Ramos (cell line): ENCODE results near the gene KXD1.
"Not testable (repeated sequence)": the region's sequence is repeated elsewhere in the genome, so short reads cannot be mapped to it uniquely, and the experiment has no call there.

ENCODE experiments used
- in situ Hi-C: fragments of 300-500 bp; cut with MboI; formaldehyde crosslinking; loops from one replicate; pipeline ENCODE4 v1.14.3; 2022; ENCODE audit warnings: low sequenced_read_pairs; ENCODE audit not compliant: unreplicated experiment

Gene KXD1, protein sequence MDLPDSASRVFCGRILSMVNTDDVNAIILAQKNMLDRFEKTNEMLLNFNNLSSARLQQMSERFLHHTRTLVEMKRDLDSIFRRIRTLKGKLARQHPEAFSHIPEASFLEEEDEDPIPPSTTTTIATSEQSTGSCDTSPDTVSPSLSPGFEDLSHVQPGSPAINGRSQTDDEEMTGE

DNA sequence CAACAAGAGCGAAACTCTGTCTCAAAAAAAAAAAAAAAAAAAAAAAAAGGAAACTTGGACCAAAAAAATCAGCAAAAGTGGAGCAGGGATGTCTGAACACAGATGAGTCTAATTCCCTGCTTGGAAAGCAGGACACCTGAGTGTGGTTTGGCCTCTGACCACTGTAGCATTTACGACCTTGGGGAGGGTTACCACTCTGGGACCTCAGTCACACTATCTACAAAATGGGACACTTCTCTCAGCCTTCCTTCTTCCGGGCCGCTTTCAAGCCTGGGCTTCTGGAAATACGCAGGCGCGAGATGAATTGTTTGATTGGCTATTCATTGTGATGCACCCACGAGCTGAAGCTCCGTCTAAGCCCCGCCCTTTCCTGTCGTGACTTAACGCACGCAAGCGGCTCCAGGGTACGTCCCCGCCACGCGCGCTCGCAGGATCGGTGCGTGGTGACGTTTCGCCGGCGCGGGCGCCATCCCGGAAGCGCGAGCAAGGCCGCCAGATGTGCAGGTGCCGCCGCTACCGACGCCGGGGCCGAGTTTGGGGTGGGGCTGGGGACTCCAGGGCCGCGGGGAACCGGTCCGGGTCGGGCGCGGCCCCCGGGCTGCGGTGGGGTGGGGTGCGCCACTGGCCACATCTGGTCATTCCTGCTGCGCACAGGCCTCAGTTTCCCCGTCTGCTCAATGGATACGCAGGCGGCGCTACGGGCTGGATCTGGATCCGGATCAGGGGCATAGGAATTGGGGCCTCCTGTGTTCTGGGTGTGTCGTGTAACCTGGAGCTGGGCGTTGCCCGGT lies at the start of gene KXD1:
KXD1 (plus strand) TSS at position 460 of the 791 bp plus-strand sequence. CDS start 4,187 bp downstream, outside the sequence.
- in situ Hi-C loops, result no loop called here

DNA sequence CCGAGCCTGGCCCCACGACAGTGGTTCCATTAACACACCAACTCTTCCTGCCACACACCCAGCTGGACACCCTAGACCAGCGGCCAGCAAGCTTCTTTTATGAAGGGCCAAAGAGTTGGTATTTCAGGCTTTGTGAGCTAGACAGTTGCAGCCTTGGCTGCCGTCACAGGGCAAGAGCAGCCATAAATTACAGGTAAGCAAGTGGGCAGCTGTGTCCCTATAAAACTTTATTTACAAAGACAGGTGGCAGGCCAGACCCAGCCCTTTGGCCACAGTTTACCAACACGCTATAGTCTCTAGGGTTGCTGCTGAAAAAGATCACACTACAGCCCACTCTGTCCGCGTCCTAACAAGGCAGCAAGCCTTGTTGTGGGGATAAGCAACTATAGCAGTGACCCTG lies 49.1 kb upstream of the KXD1 start:
- in situ Hi-C loops, result no loop called here

DNA sequence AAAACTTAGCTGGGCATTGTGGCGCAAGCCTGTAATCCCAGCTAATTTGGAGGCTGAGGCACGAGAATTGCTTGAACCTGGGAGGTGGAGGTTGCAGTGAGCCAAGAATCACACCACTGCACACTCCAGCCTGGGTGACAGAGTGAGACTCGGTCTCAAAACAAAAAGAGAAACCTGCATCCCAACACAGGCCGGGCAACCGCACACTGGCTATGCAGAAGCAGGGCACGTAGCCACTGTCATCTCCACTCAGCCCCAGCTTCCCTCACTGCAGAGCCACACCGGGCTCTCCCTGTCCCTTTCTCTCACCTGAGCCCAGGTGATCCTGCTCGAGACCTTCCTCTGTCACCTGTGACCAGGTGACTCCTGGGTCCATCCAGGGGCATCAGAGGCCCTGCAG lies 47.5 kb upstream of the KXD1 start:
- in situ Hi-C loops, result no loop called here

DNA sequence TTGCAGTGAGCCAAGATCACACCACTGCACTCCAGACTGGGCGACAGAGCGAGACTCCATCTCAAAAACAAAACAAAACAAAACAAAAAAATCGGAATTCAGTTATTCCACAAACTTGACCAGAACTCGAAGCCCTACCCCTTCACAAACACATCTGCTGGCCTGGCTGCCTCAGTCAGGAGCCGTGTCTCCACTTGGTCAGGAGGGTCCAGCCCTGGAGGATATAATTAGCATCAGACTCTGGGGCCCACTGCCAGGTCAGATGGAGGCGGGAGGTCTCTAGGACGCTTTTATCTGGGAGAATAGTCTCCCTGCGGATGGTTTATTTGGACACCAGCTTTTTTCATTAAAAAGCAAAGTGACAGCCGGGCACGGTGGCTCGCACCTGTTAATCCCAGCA lies 43.8 kb upstream of the KXD1 start:
- in situ Hi-C loops, result no loop called here

DNA sequence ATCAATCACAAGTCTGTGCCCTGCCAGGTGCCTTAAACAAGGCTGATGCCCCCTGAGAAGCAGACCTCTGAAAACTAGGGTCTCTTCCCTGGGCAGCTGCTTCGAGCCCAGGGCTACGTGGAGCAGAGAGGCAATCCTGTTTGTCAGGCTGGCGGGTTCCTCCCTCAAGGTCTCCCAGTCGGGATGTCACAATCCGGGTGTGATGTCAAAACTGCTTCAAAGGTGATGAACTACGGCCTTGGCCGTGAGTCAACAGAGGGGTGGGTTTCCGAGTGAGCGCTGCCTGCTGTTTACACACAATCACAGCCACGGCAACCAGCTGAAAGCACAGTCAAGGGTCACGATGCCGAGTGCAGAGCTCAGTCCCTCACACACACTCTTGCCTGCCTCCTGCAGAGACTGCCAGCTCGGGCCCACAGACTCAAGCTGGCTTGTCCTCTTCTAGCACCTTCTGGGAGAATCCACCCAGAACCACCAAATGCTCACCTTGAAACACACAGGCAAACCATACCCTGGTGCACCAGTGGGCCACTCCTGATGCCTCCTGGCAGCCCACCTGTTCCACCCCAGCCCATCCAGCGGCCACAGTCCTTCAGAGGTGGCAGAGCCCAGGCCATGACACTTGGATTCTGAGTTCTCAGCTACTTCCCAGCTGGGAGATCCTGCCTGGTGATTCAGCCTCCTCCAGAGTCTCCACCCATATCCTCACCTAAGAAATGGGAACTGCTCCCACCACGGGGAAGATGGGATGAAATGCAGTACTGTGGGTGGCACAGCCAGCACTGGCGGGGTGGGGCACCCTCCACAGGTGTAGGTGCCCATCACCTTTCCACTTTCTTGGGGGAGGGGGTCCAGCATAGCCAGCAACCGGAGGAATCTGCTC lies 42.6 kb upstream of the KXD1 start:
- in situ Hi-C loops, result no loop called here

DNA sequence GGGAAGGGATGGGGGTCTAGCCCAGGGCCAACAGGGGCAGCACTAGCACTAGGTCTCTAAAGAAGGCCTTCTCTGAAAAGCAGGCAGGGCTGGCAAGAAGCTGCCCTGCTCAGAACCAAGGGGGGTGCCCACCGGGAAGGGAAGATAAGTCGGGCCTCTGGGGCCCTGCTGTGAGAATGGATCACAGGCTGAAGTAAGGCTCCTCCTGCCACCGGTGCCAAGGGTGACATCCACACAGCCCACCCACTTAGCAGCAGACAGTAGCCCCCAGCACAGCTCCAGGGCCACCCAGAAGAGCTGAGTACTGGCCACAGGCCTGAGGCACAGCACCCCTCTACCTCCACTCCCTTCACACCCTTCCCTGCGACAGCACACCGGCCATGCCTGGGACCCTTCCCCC lies 41.7 kb upstream of the KXD1 start:
- in situ Hi-C loops, result no loop called here

DNA sequence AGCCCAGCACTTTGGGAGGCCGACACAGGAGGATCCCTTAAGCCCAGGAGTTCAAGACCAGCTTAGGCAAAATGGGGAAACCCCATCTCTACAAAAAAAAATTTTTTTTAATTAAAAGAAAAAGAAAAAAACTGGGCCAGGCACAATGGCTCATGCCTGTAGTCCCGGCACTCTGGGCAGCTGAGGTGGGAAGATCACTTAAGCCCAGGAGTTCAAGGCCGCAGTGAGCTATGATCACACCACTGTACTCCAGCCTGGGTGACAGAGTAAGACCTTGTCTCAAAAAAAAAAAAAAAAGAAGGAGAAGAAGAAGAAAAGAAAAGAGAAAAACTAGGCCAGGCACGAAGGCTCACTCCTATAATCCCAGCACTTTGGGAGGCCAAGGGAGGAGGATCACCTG lies 40.1 kb upstream of the KXD1 start:
- in situ Hi-C loops, result no loop called here

DNA sequence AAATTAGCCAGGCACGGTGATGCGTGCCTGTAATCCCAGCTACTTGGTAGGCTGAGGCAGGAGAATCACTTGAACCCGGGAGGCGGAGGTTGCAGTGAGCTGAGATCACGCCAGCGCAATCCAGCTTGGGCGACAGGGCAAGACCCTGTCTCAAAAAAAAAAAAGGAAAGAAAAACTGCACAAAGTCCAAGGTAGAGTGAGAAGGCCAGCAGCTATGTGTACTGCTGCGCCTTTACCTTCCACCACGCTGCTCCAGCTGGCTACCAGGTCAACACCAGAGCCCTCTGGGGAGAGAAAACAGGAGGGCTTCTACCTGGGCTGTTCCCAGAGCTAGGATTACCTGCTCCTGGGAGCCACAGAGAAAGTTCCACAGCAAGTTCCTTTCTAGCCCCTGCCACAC lies 39.0 kb upstream of the KXD1 start:
- in situ Hi-C loops, result no loop called here

DNA sequence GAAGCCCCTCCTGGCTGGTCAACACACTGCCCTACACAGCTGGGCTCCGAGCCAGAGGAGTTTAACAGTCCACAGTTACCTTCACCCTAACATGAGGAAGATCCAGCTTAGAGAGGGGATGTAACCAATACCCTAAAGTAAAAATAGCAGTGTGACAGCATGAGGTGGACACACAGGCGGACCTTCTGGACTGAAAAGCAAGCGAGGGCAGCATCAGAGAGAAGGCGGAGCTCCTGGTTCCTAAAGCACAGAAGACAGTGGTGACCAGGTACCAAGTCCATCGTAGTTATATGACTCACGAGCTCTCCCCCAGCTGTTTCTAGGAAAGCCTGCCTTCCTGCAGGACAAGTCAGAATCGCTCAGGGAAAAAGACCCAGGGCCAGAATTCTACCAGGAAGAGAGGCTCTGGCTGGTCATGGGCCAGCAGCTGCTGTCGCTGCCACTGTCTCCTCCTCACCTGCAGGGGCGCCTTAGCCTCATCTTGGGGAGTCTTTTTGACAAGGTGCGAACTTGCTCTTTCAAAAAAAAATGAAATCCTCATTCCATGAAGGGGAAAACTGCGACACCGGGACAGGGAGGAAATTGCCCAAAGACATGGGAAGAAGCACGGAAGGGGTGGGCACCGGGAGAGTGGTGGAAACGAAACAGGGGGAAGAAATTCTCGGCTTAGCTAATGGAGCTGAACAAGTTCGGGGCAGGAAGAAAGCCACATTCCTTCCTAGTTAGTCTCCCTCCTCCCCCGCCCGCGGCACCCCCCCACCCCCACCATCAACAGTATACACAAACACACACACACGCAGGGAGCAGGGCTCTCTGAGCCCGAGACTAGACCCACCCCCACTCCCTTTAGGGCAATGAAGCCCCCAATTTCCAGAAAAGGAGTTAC lies 37.5 kb upstream of the KXD1 start:
- in situ Hi-C loops, result no loop called here

DNA sequence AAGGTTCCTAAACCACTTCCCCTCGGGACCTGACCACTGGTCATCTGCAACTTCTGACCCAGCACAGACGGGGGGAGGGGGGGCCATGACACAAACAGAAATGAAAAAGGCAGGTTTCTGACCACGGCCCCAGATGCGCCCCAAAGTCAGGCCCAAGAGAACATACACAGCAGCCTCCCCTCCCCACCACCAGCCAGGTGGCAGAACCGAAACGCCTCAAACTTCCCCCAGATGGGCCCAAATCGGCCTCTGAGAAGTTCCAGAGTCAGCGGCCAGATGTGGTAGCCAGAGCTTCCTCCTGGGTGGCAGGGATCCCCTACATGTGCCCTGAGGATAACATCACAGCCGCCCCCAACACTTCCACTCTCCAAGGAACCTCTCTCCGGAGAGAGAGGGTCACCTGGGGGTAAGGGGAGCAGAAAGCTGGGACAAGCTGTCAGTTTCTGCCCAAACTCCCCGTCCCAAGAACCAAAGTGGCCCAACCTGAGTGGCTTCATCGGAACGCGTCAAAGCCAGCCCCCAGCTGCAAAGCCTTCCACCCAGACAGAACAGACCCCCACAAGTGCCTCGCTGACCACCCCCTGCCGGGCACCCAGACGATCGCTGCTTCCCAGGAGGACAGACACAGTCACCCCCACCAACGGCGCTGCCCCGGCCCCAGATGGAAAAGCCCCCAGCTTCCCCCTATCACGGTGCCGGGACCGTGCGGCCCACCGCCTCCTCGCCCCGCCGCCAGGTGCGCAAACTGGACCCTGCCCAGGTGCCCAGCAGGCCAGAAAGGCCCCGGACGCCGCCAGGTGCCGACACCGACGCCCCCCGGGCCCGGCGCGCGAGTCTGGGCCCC lies 36.6 kb upstream of the KXD1 start:
- in situ Hi-C loops, result no loop called here

DNA sequence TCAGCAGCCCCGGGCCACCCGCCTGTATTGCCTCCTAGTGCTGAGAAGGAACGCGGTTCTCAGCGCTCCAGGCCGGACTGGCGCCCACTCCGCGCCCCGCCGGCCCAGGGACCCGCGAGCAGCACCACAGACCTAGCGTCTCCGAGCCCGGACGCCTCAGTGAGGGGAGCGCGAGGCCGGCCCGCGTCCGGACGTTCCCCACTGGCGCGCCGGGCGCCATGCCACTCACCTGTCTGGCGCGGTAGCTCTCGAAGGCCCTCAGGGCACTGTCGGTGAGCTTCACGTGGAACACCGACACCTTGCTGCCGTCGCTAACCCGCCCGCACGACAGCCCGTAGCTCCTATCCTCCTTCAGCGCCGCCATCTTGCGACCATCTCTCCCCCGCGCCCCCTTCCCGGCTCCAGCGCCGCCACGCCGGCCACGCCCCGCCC lies 36.0 kb upstream of the KXD1 start, which contains the start of gene ELL:
ELL (minus strand) TSS at position 379 of the 432 bp plus-strand sequence; CDS start at position 364, 15 bp downstream.
- in situ Hi-C loops, result no loop called here

DNA sequence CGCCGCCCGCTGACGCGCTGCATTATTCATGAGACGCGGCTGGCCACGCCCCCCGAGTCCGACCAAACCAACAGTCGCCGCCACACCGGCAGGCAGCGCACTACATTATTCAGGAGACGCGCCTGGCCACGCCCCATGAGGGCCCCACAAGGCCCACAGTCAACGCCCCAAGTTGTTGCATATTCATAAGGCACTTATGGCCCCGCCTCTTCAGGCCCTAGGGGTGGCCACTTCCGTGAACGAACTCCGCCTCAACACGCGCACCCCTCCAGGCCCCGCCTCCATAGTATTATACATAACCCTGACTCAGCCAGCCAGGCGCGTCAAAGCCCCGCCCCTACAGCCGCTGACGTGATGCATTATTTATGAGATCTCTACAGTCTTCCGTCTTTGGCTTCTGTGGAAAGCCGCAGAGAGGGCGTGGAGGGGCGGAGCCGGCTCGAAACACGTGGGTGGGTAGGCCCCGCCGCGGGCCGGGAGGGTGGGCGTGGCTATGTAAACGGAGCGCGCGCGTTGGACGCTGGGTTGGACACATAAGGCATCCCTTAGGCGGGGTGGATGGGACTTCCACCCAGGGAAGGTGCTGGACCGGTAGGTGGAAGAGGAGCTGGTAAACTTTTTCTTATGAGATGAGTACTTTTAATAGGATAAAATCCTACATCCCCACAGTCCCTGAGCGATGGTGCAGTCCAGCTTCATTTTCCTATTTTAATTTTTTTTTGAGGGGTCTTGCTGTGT lies 35.4 kb upstream of the KXD1 start:
- in situ Hi-C loops, result no loop called here

DNA sequence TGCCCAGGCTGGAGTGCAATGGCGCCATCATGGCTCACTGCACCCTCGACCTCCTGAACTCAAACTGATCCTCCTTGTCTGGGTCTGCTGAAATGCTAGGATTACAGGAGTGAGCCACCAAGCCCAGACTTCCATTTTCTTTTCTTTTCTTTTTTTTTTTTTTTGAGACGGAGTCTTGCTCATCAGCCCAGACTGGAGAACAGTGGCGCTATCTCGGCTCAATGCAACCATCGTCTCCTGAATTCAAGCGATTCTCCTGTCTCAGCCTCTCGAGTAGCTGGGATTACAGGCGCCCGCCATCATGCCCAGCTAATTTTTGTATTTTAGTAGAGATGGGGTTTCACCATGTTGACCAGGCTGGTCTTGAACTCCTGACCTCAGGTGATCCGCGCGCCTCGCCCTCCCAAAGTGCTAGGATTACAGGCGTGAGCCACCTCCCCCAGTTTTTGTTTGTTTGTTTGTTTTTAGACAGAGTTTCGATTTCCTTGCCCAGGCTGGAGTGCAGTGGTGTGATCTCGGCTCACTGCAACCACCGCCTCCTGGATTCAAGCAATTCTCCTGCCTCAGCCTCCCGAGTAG lies 34.7 kb upstream of the KXD1 start:
- in situ Hi-C loops, result not testable (repeated sequence)

DNA sequence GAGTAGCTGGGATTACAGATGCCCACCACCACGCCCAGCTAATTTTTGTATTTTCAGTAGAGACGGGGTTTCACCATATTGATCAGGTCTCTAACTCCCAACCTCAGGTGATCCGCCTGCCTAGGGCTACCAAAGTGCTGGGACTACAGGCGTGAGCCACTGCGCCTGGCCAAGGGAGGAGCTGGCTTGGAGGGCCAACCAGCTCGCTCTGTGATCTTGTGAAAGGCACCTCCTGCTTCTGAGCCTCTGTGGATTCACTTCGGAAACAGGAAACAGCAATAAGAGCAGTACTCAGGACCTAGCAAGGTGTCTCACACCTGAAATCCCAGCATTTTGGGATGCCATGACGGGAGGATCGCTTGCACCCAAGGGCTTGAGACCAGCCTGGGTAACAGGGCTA lies 33.8 kb upstream of the KXD1 start:
- in situ Hi-C loops, result no loop called here

DNA sequence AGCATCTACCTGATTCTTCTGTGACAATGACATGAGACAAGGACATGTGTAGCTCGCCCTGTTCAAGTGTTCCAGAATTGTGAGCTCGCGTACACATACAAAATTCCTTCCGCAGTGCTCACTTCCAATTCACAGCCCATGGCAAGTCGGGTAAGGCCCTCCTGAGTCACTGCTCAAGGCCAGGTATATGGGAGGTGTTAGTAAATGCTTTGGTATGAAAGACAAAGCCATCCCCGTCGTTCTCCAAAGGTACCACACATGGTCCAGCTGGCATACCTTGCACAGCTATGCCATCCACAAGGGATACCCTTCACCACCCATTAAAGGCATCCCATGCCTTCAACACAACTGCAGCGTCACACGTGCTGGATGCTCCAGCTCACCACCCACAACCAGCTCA lies 31.4 kb upstream of the KXD1 start:
- in situ Hi-C loops, result no loop called here

DNA sequence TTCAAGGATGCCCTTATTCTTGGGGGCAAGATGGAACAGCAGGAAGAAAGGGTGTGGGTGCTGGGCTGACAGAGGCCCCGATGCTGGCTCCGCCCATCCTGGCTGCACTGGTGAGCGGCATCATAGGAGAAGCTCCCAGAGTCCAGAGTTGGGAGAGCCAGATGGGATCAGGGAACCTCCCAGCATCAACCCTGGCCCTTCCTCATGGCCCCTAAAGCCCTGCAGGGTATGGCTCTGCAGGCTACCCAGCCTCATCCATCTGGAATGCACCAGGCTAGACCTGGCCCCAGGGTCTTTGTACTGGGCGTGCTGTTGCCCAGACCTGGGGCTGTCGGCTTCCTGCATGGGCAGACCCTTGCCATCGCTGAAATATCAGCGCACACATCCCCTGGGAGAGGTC lies 27.9 kb upstream of the KXD1 start:
- in situ Hi-C loops, result no loop called here

DNA sequence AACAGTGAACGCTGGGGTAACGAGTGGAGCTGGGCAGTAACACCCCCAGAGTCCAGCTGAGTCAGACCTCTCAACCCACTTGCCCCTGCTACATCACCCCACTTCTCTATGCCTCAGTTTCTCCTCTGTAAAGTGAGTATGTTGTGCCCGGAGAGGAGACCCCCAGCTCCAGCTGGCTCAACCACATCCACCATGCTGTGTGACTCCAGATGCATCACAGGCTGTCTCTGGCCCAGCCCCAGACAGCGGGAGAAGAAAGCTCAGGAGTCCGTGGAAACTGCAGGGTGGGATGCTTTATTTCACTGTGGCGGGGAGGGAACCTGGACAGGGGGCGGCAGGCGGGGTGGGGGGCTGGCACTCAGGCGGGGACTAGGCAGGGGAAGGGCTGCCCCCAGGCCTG lies 26.2 kb upstream of the KXD1 start:
- in situ Hi-C loops, result no loop called here
